ENCODE data around the gene FLOT2. TPM values are rescaled to one million over a fixed set of nuclear protein-coding genes. Genes with fewer than 3 reads are reported as not detected.
A peak's percentile ranks its signal among the peaks of the same experiment; 100 is the strongest.

Gene FLOT2
- total RNA-seq, 1 donor from 2014 or later, result 72.4 TPM

DNA sequence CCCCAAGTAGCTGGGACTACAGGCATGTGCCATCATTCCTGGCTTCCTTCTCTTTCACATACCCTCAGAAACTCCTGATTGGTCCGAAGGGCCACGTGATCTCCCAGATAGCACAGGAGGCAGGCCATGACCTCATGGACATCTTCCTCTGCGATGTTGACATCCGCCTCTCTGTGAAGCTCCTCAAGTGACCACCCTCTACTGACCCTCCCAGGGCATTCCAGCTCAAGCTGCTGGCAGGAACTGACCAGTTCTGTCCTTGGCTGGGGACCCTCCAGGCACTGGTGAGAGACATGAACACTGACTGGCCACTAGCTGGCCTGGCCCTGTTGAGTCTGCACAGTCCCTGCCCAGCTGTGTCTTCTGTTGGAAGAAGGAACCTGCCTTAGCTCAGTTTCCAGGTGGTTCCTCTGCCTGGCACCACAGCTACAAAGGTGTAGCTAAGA, 37.1 kb downstream of the FLOT2 start:
- Histone ChIP-seq H3K36me3 (peaks cover 40 to 47% of the 10 kb centered on the region in 2 donors), H3K9me3 (no peaks in the 10 kb centered on the region), H3K4me3 (no peak overlapping the region), H3K4me1 (peaks cover 3 to 5% of the 10 kb centered on the region in 2 donors), H3K27me3 (no peaks in the 10 kb centered on the region), H3K27ac (no peak overlapping the region)
- intact Hi-C loops (cut with DNase I), result no loop called here
- no peak for DNase-seq (ENCODE audit: low spot score in 2 of 2)
- TF ChIP-seq, protein P1, sequence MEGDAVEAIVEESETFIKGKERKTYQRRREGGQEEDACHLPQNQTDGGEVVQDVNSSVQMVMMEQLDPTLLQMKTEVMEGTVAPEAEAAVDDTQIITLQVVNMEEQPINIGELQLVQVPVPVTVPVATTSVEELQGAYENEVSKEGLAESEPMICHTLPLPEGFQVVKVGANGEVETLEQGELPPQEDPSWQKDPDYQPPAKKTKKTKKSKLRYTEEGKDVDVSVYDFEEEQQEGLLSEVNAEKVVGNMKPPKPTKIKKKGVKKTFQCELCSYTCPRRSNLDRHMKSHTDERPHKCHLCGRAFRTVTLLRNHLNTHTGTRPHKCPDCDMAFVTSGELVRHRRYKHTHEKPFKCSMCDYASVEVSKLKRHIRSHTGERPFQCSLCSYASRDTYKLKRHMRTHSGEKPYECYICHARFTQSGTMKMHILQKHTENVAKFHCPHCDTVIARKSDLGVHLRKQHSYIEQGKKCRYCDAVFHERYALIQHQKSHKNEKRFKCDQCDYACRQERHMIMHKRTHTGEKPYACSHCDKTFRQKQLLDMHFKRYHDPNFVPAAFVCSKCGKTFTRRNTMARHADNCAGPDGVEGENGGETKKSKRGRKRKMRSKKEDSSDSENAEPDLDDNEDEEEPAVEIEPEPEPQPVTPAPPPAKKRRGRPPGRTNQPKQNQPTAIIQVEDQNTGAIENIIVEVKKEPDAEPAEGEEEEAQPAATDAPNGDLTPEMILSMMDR (IDR thresholded peaks at IDR 0.05), result no peak

GRCh38 chr17:28858801-28859355, 38.7 kb downstream of the FLOT2 start:
- intact Hi-C loops (cut with DNase I), result no loop called here
- no peak overlapping the region for H3K4me3 ChIP-seq
- H3K36me3 ChIP-seq, result peaks cover 40 to 47% of the 10 kb centered on the region in 2 donors
- H3K27ac ChIP-seq, result no peak overlapping the region
- TF ChIP-seq, protein P1 (IDR thresholded peaks at IDR 0.05), result no peak
- H3K9me3 ChIP-seq, result no peaks in the 10 kb centered on the region
- H3K27me3 ChIP-seq, result no peaks in the 10 kb centered on the region
- DNase-seq (ENCODE audit: low spot score in 2 of 2), result no peak
- peaks cover 6% of the 10 kb centered on the region in 2 donors for H3K4me1 ChIP-seq

DNA sequence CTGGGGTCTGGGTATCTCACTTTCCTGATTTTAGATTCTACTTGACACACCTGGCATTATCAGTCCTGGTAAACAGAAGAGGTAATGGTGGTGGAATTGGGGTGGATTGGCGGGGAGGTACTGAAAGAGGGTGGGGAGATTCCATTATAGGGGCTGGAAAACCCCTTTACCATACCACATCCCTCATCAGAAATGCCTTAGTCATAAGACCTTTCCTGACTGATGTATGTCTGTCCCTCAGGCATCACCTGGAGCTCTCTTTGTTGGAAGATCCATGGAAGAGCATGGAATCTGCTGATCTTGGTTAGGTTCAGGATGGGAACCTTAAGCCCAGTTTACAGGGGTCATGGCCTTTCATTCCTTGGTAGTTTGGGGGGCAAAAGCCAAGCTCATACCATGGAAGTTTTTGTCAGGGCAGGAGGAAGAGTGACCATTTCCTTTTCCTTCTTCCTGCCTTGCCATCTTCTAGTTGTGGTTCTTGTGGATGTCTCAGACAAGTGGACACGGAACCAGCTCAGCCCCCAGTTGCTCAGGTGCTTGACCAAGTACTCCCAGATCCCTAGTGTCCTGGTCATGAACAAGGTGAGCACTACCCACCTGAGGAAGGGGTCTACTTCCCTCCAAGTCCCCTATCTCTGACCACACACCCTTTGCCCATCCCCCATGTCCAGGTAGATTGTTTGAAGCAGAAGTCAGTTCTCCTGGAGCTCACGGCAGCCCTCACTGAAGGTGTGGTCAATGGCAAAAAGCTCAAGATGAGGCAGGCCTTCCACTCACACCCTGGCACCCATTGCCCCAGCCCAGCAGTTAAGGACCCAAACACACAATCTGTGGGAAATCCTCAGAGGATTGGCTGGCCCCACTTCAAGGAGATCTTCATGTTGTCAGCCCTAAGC, 39.4 kb downstream of the FLOT2 start:
- Histone ChIP-seq H3K9me3 (no peaks in the 10 kb centered on the region), H3K27ac (no peak overlapping the region), H3K4me3 (no peak overlapping the region), H3K27me3 (no peaks in the 10 kb centered on the region), H3K36me3 (peaks cover 40 to 47% of the 10 kb centered on the region in 2 donors), H3K4me1 (peaks cover 6% of the 10 kb centered on the region in 2 donors)
- TF ChIP-seq, protein P1 (IDR thresholded peaks at IDR 0.05), result no peak
- intact Hi-C loops (cut with DNase I), result no loop called here
- DNase-seq (ENCODE audit: low spot score in 2 of 2), result no peak

DNA sequence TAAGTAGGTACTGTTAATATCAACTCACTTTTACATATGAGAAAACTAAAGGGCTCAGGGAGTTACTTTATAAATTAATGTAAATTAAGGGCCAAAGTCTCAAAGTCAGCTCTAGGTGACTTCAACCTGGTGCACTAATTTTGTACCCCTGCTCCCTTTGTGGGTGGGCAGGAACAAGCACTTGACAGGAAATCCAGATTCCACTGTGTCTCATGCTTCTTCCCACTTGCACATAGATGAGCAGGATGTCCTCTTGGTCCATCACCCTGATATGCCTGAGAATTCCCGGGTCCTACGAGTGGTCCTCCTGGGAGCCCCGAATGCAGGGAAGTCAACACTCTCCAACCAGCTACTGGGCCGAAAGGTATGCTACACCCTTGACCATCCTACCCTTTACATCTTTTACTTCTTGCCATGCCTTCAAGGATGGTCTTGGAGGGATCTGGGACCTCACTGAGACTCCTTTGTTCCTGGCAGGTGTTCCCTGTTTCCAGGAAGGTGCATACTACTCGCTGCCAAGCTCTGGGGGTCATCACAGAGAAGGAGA, 41.4 kb downstream of the FLOT2 start:
- Histone ChIP-seq H3K4me3 (no peak overlapping the region), H3K4me1 (peaks cover 6% of the 10 kb centered on the region in 2 donors), H3K9me3 (no peaks in the 10 kb centered on the region), H3K27me3 (no peaks in the 10 kb centered on the region), H3K27ac (no peak overlapping the region), H3K36me3 (peaks cover 37 to 43% of the 10 kb centered on the region in 2 donors)
- DNase-seq (ENCODE audit: low spot score in 2 of 2), result no peak
- TF ChIP-seq, protein P1 (IDR thresholded peaks at IDR 0.05), result no peak
- intact Hi-C loops (cut with DNase I), result no loop called here

DNA sequence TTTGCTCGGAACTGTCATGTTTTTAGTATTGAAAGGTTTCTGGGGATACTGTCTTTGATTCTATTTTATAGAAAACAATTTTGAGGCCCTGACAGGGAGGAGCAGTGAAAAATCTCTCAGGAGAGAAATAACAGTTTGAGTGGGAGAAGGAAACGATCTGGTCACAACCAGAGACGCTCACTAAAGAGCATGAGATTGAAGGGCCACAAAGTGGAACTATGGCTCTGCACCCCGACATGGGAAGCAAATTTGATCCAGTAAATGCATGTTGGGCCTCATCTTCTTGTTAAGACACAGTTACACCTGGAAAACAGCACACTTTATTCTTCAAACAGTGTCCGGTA, 42.2 kb downstream of the FLOT2 start:
- no peak for DNase-seq (ENCODE audit: low spot score in 2 of 2)
- Histone ChIP-seq H3K36me3 (peaks cover 30 to 35% of the 10 kb centered on the region in 2 donors), H3K27ac (peak overlapping the region; percentile 78 to 79), H3K9me3 (no peaks in the 10 kb centered on the region), H3K4me1 (peaks cover 6% of the 10 kb centered on the region in 2 donors), H3K4me3 (peak overlapping the region; percentile 77 to 85), H3K27me3 (no peaks in the 10 kb centered on the region)
- TF ChIP-seq, protein P1 (IDR thresholded peaks at IDR 0.05), result no peak
- intact Hi-C loops (cut with DNase I), result loop anchor here (2.0 kb wide), 2 partner anchors 41 to 47 kb away; partner anchors contain the start of gene FLOT2

All from ascending aorta (tissue), 2 donors.